ENCODE measurements around the gene PGF. TPM values are rescaled to one million over a fixed set of nuclear protein-coding genes. Genes with fewer than 3 reads are reported as not detected.

Gene PGF
- total RNA-seq, 1 experiment from 2014 or later = 6.4 TPM

DNA sequence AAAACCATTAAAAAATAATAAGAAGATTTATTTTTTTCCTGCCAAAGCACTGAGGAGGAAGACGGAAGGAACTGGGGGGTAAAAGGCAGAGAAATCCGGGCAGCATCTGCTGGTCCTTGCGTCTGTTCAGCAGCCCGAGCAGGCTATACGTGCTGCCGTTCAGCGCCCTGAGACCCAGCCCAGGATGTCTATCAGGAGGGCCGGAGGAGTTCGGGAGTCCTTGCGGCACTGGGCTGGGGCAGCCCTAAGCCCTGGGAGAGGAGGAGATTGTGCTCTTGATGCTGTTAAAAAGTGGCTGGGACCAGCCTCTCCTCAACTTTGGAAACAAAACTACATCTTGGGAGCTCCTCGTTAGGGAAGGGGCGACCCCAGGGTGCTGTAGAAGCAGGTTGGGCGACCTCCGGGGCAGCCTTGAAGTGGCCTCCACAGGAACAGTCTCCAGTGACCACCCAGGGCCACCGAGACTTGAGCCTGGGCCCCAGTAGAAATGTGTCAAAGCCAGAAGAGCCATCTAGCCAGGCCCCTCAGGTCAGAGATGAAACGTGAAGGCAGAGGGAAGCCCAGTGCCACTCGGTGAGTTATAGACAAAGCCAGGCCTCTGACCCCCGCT, 14.3 kb downstream of the PGF start:
- Histone ChIP-seq H3K9ac (ENCODE audit: low read length) (no peak overlapping the region), H3K9me2 (ENCODE audit: insufficient read depth) (no peaks in the 10 kb centered on the region), H3K9me3 (ENCODE audit: control insufficient read depth in 1 of 2, insufficient read depth in 1 of 2, low read depth in 1 of 2, low read length in 2 of 2) (no peaks in the 10 kb centered on the region), H4K20me1 (ENCODE audit: insufficient read depth) (no peaks in the 10 kb centered on the region), H2AFZ (ENCODE audit: low read depth, low read length, poor library complexity, severe bottlenecking) (no peak overlapping the region), H3K4me1 (ENCODE audit: control insufficient read depth in 1 of 2, insufficient read depth in 2 of 2, low read length in 2 of 2) (peaks cover 4 to 10% of the 10 kb centered on the region in 2 experiments; a peak in 3 of 4 replicates), H3K27me3 (ENCODE audit: insufficient read depth, low read length) (no peaks in the 10 kb centered on the region), H3K36me3 (ENCODE audit: control insufficient read depth in 1 of 2, insufficient read depth in 2 of 2, low read length in 2 of 2) (no peaks in the 10 kb centered on the region), H3K4me3 (replicated peaks in 1 of 2; ENCODE audit: low read depth in 1 of 2, low read length in 2 of 2) (no peak overlapping the region), H3K79me2 (ENCODE audit: insufficient read depth, low read length) (no peaks in the 10 kb centered on the region), H3K4me2 (ENCODE audit: low read length) (no peak overlapping the region), H3K27ac (ENCODE audit: low read depth, low read length) (no peak overlapping the region)
- ATAC-seq (no peak), DNase-seq (ENCODE audit: low read depth, low spot score) (no peak)
- BruUV-seq (replicated peaks) = no TSS peak
- ChIA-PET CTCF (no interaction called here), POLR2A (interaction anchor here (2.0 kb wide), 1 partner anchor 14 kb away, joined by 6 read pairs; the partner anchor contains the start of gene PGF), RAD21 (ENCODE audit: low non-redundant PET in 1 of 2, low total read pairs in 2 of 2, uncharacterized antibody in 2 of 2, unreplicated experiment in 2 of 2) (no interaction called here)
- no peak for TF ChIP-seq TCF7L2 (IDR thresholded peaks at IDR 0.05; ENCODE audit: borderline replicate concordance, extremely low read depth, insufficient read depth, insufficient read length)
- no peak for TF ChIP-seq SP1 (IDR thresholded peaks at IDR 0.05; ENCODE audit: low read depth)
- TF ChIP-seq, protein P1, sequence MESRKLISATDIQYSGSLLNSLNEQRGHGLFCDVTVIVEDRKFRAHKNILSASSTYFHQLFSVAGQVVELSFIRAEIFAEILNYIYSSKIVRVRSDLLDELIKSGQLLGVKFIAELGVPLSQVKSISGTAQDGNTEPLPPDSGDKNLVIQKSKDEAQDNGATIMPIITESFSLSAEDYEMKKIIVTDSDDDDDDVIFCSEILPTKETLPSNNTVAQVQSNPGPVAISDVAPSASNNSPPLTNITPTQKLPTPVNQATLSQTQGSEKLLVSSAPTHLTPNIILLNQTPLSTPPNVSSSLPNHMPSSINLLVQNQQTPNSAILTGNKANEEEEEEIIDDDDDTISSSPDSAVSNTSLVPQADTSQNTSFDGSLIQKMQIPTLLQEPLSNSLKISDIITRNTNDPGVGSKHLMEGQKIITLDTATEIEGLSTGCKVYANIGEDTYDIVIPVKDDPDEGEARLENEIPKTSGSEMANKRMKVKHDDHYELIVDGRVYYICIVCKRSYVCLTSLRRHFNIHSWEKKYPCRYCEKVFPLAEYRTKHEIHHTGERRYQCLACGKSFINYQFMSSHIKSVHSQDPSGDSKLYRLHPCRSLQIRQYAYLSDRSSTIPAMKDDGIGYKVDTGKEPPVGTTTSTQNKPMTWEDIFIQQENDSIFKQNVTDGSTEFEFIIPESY (IDR thresholded peaks at IDR 0.05; ENCODE audit: extremely low read depth, insufficient replicate concordance, low read length) = no peak
- intact Hi-C loops (cut with micrococcal nuclease) = no loop called here
